Measurements from ENCODE around the gene ZSCAN2.

The ZSCAN2 gene

GRCh38 chr15:84659904-84660781, 59.3 kb downstream of the ZSCAN2 start:
- TF ChIP-seq MYC (IDR thresholded peaks at IDR 0.05; ENCODE audit: low read depth, low read length) (no peak), CTCF (IDR thresholded peaks at IDR 0.05; ENCODE audit: low read depth, low read length) (no peak), POLR2A (IDR thresholded peaks at IDR 0.05; ENCODE audit: extremely low read depth, insufficient read length) (no peak), MAX (IDR thresholded peaks at IDR 0.05; ENCODE audit: low read depth, low read length) (no peak)
- no peak overlapping the region for H3K4me3 ChIP-seq (ENCODE audit: low read depth, low read length)
- DNase-seq (ENCODE audit: low read depth): no peak

GRCh38 chr15:84661001-84661400, 60.2 kb downstream of the ZSCAN2 start:
- no peak for DNase-seq (ENCODE audit: low read depth)
- TF ChIP-seq POLR2A (IDR thresholded peaks at IDR 0.05; ENCODE audit: extremely low read depth, insufficient read length): no peak
- TF ChIP-seq MYC (IDR thresholded peaks at IDR 0.05; ENCODE audit: low read depth, low read length): no peak
- TF ChIP-seq CTCF (IDR thresholded peaks at IDR 0.05; ENCODE audit: low read depth, low read length): no peak
- no peak for TF ChIP-seq MAX (IDR thresholded peaks at IDR 0.05; ENCODE audit: low read depth, low read length)
- H3K4me3 ChIP-seq (ENCODE audit: low read depth, low read length): no peak overlapping the region

- TF ChIP-seq MYC (IDR thresholded peaks at IDR 0.05; ENCODE audit: low read depth, low read length) (no peak), CTCF (IDR thresholded peaks at IDR 0.05; ENCODE audit: low read depth, low read length) (no peak), POLR2A (IDR thresholded peaks at IDR 0.05; ENCODE audit: extremely low read depth, insufficient read length) (no peak)
- no peak for DNase-seq (ENCODE audit: low read depth)
- H3K4me3 ChIP-seq (ENCODE audit: low read depth, low read length): no peak overlapping the region
Measured at GRCh38 chr15:84666373-84666772, 65.6 kb downstream of the ZSCAN2 start.

- H3K4me3 ChIP-seq (ENCODE audit: low read depth, low read length): no peak overlapping the region
- no peak for DNase-seq (ENCODE audit: low read depth)
Measured at GRCh38 chr15:84668221-84668982, 67.6 kb downstream of the ZSCAN2 start.

GRCh38 chr15:84669726-84670125, 68.9 kb downstream of the ZSCAN2 start:
- H3K4me3 ChIP-seq (ENCODE audit: low read depth, low read length): no peak overlapping the region
- no peak for TF ChIP-seq MAX (IDR thresholded peaks at IDR 0.05; ENCODE audit: low read depth, low read length)
- TF ChIP-seq CTCF (IDR thresholded peaks at IDR 0.05; ENCODE audit: low read depth, low read length): no peak
- TF ChIP-seq MYC (IDR thresholded peaks at IDR 0.05; ENCODE audit: low read depth, low read length): no peak
- TF ChIP-seq POLR2A (IDR thresholded peaks at IDR 0.05; ENCODE audit: extremely low read depth, insufficient read length): no peak

More at GRCh38 chr15:84668221-84668982, 67.6 kb downstream of the ZSCAN2 start:
- TF ChIP-seq MYC (IDR thresholded peaks at IDR 0.05; ENCODE audit: low read depth, low read length): no peak
- no peak for TF ChIP-seq CTCF (IDR thresholded peaks at IDR 0.05; ENCODE audit: low read depth, low read length)
- TF ChIP-seq POLR2A (IDR thresholded peaks at IDR 0.05; ENCODE audit: extremely low read depth, insufficient read length): no peak
- no peak for TF ChIP-seq MAX (IDR thresholded peaks at IDR 0.05; ENCODE audit: low read depth, low read length)

More at GRCh38 chr15:84669726-84670125, 68.9 kb downstream of the ZSCAN2 start:
- no peak for DNase-seq (ENCODE audit: low read depth)
